HG02938 (cell line): Measurements from ENCODE around the gene DLGAP1.
"Not testable (repeated sequence)": the region's sequence is repeated elsewhere in the genome, so short reads cannot be mapped to it uniquely, and the experiment has no call there.

Experiments used
- ATAC-seq: cut with Tn5 transposase; IDR thresholded peaks from one replicate; pipeline ENCODE4 v1.9.1; 2021; ENCODE audit warnings: mild to moderate bottlenecking, moderate library complexity; ENCODE audit not compliant: unreplicated experiment

The DLGAP1 gene

GRCh38 chr18:3710712-3711301 is 744.3 kb downstream of the DLGAP1 start:
- no peak for ATAC-seq

DNA sequence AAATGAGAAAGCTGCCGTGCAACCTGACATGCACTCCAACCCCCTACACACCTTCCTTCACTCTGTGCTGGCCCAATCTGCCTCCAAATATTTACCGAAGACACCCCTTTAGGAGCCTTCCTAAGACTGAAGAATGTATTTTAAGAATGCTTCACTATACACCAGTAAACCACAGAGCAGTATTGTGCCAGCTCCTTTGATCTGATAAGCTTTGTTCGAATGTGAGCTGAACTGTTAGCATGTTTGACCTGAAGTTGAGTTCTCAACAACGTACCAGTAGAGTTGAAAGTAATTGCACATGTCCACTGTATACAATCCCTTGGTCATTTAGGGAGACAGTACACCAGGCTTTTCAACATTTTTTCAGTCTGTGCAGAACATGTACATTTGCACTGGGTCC is 745.9 kb downstream of the DLGAP1 start:
- ATAC-seq, result no peak

DNA sequence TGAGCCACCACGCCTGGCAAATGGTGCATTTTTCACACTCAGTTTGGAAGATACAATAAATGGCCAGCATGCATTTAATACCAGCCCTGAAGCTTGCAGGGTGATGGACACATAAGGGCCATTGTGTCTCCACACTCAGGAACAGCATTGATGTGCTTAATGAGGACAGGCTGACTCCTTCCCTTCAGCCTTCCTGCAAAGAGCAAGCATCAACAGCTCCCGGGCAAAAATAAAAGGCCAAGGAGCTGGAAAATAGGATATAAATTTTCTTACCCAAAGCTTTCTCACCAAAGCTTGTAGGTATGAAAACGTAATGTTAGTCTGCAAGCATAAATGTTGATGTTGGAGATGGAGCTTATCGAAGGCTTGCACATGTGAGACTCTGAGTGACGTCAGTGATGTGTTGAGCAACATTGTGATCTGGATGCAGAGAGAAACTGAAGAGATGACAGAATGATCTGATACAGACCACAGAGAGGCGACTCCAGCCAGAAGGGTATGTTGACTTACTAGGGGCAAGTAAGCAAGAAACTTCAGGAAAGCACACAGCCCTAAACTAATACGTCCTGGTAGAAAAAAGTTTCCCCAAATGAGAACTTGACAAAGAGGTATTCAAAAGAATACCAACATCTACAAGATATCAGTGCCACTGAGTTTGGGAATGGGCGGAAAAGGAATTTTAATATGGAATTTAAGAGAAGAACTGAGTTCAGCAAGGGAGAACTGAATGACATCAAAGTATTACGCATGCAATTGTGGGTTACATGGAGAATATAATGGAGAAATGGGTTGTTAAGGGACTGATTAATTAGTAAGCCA is 748.6 kb downstream of the DLGAP1 start:
- no peak for ATAC-seq

GRCh38 chr18:3704556-3705344 is 750.4 kb downstream of the DLGAP1 start:
- no peak for ATAC-seq

DNA sequence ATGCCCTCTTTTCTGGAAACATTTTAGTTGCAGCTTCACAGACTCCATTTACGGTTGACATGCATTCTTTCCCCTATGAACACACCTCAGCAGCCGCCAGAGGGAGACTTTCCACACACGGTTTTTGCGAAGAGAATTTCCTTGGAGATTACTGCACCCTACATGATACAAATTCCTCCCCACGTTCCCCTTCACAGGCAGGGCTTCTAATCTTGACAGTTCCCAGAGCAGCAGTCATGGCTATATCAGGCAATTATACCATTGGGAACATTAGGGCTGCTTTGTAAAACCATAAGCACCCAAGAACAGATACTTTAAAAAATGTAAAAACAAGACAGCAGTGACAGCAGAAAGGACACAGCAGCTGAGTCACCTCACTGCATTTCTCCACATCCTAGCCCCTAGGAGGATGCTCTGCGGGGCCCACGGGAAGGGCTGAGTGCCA is 751.4 kb downstream of the DLGAP1 start:
- ATAC-seq, result no peak

- ATAC-seq, result not testable (repeated sequence)
Measured at GRCh38 chr18:3699707-3700567, 755.2 kb downstream of the DLGAP1 start.

GRCh38 chr18:3694030-3694778 is 760.9 kb downstream of the DLGAP1 start:
- ATAC-seq, result not testable (repeated sequence)

DNA sequence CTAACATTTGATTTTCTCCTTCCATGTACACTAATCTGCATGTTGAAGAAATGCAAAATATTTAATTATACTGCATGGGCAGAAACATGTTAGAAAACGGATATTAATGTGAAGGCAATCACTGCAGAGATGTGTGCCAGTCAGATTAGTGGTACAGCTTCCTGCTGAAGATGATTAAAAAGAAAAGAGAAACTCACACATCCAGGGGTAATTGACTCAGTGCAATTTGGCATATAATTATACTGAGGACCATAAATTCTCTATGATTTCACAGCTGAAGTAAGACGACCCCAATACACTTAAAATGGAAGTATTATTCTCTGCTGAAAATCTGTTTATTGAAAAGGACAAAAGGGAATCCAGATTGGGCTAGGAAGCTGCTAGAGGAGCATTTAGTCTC is 761.7 kb downstream of the DLGAP1 start:
- ATAC-seq, result no peak

DNA sequence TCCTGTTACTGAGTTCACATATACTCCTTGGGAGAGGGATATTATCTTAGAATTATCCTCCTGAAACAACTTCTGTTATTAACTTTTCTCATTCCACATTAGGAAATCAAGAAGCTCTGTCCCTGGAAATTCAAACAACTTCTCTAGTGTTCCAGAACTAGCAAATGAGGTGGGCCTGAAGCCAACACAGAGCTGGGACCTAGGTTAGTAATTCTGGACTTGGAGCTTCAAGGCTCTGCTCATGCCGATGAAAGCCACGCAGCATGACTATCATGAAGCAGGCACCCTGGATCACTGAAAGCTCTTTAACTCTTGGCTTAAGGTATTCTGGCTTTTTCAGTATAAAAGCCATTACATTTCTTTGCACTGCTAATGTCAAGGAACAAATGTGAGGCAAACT is 762.4 kb downstream of the DLGAP1 start:
- ATAC-seq, result no peak

DNA sequence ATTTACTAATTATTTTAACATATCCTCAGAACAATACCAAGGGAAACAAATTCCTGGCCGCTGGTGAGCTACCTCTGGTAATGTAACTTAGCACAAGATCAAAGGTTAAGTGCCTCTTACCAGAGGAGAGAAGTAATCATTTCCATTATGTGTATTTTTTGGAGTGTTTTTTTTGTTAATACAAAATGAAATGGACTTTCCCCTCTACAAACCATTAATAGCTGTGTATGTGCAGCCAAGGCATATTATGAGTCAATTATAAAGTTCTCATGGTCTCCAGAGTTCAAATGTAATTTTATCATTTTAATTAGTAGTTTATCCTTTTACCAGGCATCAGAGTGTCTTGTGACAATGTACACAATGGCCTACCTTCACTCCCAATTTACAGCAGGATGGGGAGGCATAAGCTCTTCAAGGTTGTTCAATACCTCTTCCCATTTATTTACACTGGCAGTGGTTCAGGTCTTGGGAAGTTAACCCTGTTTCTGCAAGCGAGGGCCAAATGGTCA is 762.9 kb downstream of the DLGAP1 start:
- no peak for ATAC-seq

GRCh38 chr18:3691705-3692104 is 763.4 kb downstream of the DLGAP1 start:
- no peak for ATAC-seq

DNA sequence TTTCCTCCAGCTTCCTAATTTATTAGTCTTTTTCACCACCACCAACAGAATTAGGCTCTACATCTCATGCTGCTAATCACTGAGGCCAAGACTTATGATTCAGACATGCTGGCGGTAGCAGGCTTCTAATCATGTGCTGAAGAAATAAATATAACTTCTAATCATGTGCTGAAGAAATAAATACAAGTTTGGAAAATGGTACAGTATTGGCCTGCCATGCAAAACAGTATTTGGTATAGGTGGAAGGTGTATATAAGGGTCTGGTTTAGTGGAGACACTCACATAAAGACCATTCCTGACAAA is 764.4 kb downstream of the DLGAP1 start:
- ATAC-seq, result no peak

DNA sequence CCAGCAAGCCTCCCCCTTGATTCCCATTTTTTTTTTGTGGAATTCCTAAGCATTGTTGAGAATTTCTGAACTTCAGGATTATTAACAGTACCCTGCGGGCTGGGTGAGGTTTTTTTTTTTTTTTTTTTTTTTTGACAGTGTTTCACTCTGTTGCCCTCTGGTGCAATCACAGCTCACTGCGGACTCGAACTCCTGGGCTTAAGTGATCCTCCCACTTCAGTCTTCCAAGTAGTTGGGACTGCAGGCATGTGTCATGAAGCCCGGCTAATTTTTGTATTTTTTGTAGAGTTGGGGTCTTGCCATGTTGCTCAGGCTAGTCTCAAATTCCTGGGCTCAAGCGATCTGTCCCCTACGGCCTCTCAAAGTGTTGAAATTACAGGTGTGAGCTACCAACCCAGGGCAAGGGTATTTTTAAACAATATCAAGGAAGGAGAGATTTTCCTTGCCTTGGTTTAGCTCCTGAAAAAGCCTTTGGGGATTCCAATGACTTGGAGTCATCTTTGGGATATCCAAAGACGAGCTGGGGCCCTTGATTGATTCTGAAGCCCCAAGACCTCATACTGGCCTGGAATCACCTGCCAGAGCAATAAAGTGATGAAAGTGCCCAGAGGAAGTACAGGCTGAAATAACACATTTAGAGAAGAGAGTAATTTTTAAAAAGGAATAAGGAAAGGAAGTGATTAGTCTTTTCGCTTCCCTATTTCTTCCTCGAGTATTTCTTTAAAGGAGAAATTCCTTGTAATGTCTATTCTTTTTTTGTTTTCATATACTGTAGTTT is 764.9 kb downstream of the DLGAP1 start:
- ATAC-seq, result no peak

GRCh38 chr18:3689091-3689490 is 766.0 kb downstream of the DLGAP1 start:
- no peak for ATAC-seq

GRCh38 chr18:3688690-3689089 is 766.4 kb downstream of the DLGAP1 start:
- no peak for ATAC-seq

DNA sequence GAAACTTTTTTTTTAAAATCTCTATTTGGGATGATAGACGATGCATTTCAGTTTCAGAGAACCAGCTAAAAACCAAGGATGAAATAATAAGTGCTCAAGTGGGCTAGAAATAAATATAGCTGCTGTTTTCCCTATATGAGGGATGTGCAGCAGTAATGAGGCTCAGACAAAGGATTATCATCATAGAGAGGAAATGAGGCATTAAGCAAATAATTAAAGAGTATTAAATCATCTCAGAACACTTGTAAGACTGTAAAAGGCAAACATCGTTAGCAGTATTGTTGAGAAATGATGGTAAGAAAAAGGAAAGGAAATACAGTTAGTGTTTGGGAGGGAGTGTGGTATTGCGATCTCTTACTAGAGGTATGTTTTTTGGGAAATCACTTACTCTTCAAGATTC is 771.6 kb downstream of the DLGAP1 start:
- ATAC-seq, result no peak

GRCh38 chr18:3682061-3682460 is 773.0 kb downstream of the DLGAP1 start:
- no peak for ATAC-seq

- ATAC-seq, result no peak
Measured at GRCh38 chr18:3679241-3679640, 775.9 kb downstream of the DLGAP1 start.

- no peak for ATAC-seq
Measured at GRCh38 chr18:3675994-3676393, 779.1 kb downstream of the DLGAP1 start.
